Epithelial cell of prostate (primary cell): ENCODE results near the gene MPZL1.
A peak's percentile ranks its signal among the peaks of the same experiment; 100 is the strongest.
"Not testable (repeated sequence)": the region's sequence is repeated elsewhere in the genome, so short reads cannot be mapped to it uniquely, and the experiment has no call there.

Experiments used
- DNase-seq: peaks from one replicate; pipeline ENCODE4 v3.0.0-alpha.2; 2011; ENCODE audit warnings: low read depth, low spot score
- H3K27ac ChIP-seq: fragments of 450-650 bp; 2 replicates; pipeline ENCODE4 v1.5.1; 2017; ENCODE audit warnings: mild to moderate bottlenecking

MPZL1 gene

GRCh38 chr1:167716000-167716271 is 5.8 kb upstream of the MPZL1 start:
- DNase-seq = no peak
- H3K27ac ChIP-seq = peak overlapping the region; percentile 57

- H3K27ac ChIP-seq = no peak overlapping the region
- no peak for DNase-seq
Measured at GRCh38 chr1:167717351-167717750, 4.4 kb upstream of the MPZL1 start.

- DNase-seq = no peak
- H3K27ac ChIP-seq = no peak overlapping the region
Measured at GRCh38 chr1:167718914-167719691, 2.7 kb upstream of the MPZL1 start.

GRCh38 chr1:167719715-167720421 is 1.9 kb upstream of the MPZL1 start:
- not testable (repeated sequence) for H3K27ac ChIP-seq, DNase-seq

GRCh38 chr1:167720965-167721616 is 691 bp upstream of the MPZL1 start:
- peak overlapping the region; percentile 72 for H3K27ac ChIP-seq
- DNase-seq = no peak

GRCh38 chr1:167722152-167722869 is 529 bp downstream of the MPZL1 start:
- H3K27ac ChIP-seq = peak overlapping the region; percentile 72
- no peak for DNase-seq

- DNase-seq = no peak
- peak overlapping the region; percentile 72 for H3K27ac ChIP-seq
Measured at GRCh38 chr1:167722870-167723251, 1.1 kb downstream of the MPZL1 start.

- no peak overlapping the region for H3K27ac ChIP-seq
- DNase-seq = no peak
Measured at GRCh38 chr1:167723707-167724323, 2.0 kb downstream of the MPZL1 start.

- no peak for DNase-seq
- no peak overlapping the region for H3K27ac ChIP-seq
Measured at GRCh38 chr1:167726008-167726407, 4.2 kb downstream of the MPZL1 start.

- no peak for DNase-seq
- H3K27ac ChIP-seq = no peak overlapping the region
Measured at GRCh38 chr1:167728818-167729410, 7.1 kb downstream of the MPZL1 start.

- H3K27ac ChIP-seq = no peak overlapping the region
- DNase-seq = no peak
Measured at GRCh38 chr1:167734227-167734626, 12.4 kb downstream of the MPZL1 start.

GRCh38 chr1:167734841-167735240 is 13.1 kb downstream of the MPZL1 start:
- no peak overlapping the region for H3K27ac ChIP-seq
- DNase-seq = no peak

GRCh38 chr1:167737169-167737568 is 15.4 kb downstream of the MPZL1 start:
- no peak for DNase-seq
- no peak overlapping the region for H3K27ac ChIP-seq

GRCh38 chr1:167738158-167738557 is 16.4 kb downstream of the MPZL1 start:
- H3K27ac ChIP-seq = no peak overlapping the region
- no peak for DNase-seq

GRCh38 chr1:167739752-167740151 is 18.0 kb downstream of the MPZL1 start:
- DNase-seq = no peak
- no peak overlapping the region for H3K27ac ChIP-seq

- H3K27ac ChIP-seq = peak overlapping the region; percentile 14
- not testable (repeated sequence) for DNase-seq
Measured at GRCh38 chr1:167741103-167741502, 19.3 kb downstream of the MPZL1 start.

- not testable (repeated sequence) for DNase-seq
Measured at GRCh38 chr1:167742392-167743057, 20.7 kb downstream of the MPZL1 start.

GRCh38 chr1:167744901-167745300 is 23.1 kb downstream of the MPZL1 start:
- no peak for DNase-seq
- no peak overlapping the region for H3K27ac ChIP-seq

More at GRCh38 chr1:167742392-167743057, 20.7 kb downstream of the MPZL1 start:
- H3K27ac ChIP-seq = not testable (repeated sequence)

GRCh38 chr1:167746013-167746672 is 24.4 kb downstream of the MPZL1 start:
- DNase-seq = no peak
- H3K27ac ChIP-seq = no peak overlapping the region
